IMR-90 (cell line): ENCODE measurements around the gene GSG1. TPM values are rescaled to one million over a fixed set of nuclear protein-coding genes. Genes with fewer than 3 reads are reported as not detected.
A peak's percentile ranks its signal among the peaks of the same experiment; 100 is the strongest.

Source experiments
- ATAC-seq: fragments of 200-7000 bp; cut with Tn5 transposase; 2 replicates; pipeline ENCODE4 v1.9.1; 2020; ENCODE audit warnings: low read depth, mild to moderate bottlenecking, moderate library complexity
- BruUV-seq: library from RNA; stranded (reverse); fragments of 400-500 nt; replicated peaks from 2 replicates; lab custom pipeline; 2021; lab: Mats Ljungman, UMichigan
- CTCF ChIA-PET: fragments of 300-600 bp; formaldehyde crosslinking; extraction: SDS; loops from one replicate; lab custom pipeline; 2021; ENCODE audit warnings: antibody characterized with exemption; lab: Yijun Ruan, JAX
- POLR2A ChIA-PET: fragments of 300-600 bp; sonication (Branson Sonifier 250); formaldehyde crosslinking; loops from one replicate; lab custom pipeline; 2022; ENCODE audit warnings: antibody characterized with exemption; ENCODE audit not compliant: unreplicated experiment; lab: Charles Lee
- DNase-seq: peaks from one replicate; pipeline ENCODE4 v3.0.0; 2013
- H2AFZ ChIP-seq: replicated peaks from 2 replicates; pipeline ENCODE3; 2013; ENCODE audit warnings: low read length, mild to moderate bottlenecking; ENCODE audit not compliant: poor library complexity
- H2AK5ac ChIP-seq: 2 replicates; pipeline ENCODE4 v1.6.1; 2013; ENCODE audit warnings: low read depth, low read length, inconsistent platforms
- H2AK9ac ChIP-seq: replicated peaks from 2 replicates; pipeline ENCODE3; 2013; ENCODE audit warnings: mild to moderate bottlenecking, low read depth, low read length, moderate library complexity; ENCODE audit not compliant: poor library complexity
- H2BK120ac ChIP-seq: 2 replicates; pipeline ENCODE4 v1.6.1; 2013; ENCODE audit warnings: low read depth, low read length, inconsistent platforms
- H2BK15ac ChIP-seq: 3 replicates; pipeline ENCODE4 v1.6.1; 2013; ENCODE audit warnings: low read depth, low read length, inconsistent platforms
- H2BK20ac ChIP-seq: 2 replicates; pipeline ENCODE4 v1.6.1; 2013; ENCODE audit warnings: low read depth, mild to moderate bottlenecking, inconsistent platforms, low read length, moderate library complexity
- H2BK5ac ChIP-seq: 2 replicates; pipeline ENCODE4 v1.6.1; 2013; ENCODE audit warnings: mild to moderate bottlenecking, low read depth, low read length, inconsistent platforms; ENCODE audit not compliant: poor library complexity, severe bottlenecking
- H3K14ac ChIP-seq: replicated peaks from 2 replicates; pipeline ENCODE4 v1.6.1; 2013; ENCODE audit warnings: low read depth, low read length, inconsistent platforms
- H3K18ac ChIP-seq: 2 replicates; pipeline ENCODE4 v1.6.1; 2013; ENCODE audit warnings: low read depth, low read length, control low read depth
- H3K23ac ChIP-seq: 2 replicates; pipeline ENCODE4 v1.6.1; 2013; ENCODE audit warnings: low read depth, low read length, inconsistent platforms
- H3K27ac ChIP-seq: 2 replicates; pipeline ENCODE4 v1.5.1; 2013; ENCODE audit warnings: mild to moderate bottlenecking, control low read depth, low read length; ENCODE audit not compliant: insufficient read depth
- H3K27me3 ChIP-seq: 2 replicates; pipeline ENCODE4 v1.6.1; 2013; ENCODE audit warnings: low read length; ENCODE audit not compliant: control insufficient read depth, insufficient read depth
- H3K36me3 ChIP-seq: 2 replicates; pipeline ENCODE4 v1.6.1; 2013; ENCODE audit warnings: low read length, mixed read lengths; ENCODE audit not compliant: control insufficient read depth, insufficient read depth
- H3K4ac ChIP-seq: 2 replicates; pipeline ENCODE4 v1.6.1; 2013; ENCODE audit warnings: low read depth, low read length, inconsistent platforms
- H3K4me1 ChIP-seq: 2 replicates; pipeline ENCODE4 v1.6.1; 2013; ENCODE audit warnings: low read length, mixed read lengths; ENCODE audit not compliant: control insufficient read depth, insufficient read depth
- H3K4me2 ChIP-seq: 2 replicates; pipeline ENCODE4 v1.6.1; 2013; ENCODE audit warnings: low read depth, mild to moderate bottlenecking, control low read depth, low read length, moderate library complexity
- H3K4me3 ChIP-seq: 2 replicates; pipeline ENCODE4 v1.5.1; 2013; ENCODE audit warnings: low read depth, mild to moderate bottlenecking, control low read depth, low read length, moderate library complexity; ENCODE audit not compliant: insufficient read depth
- H3K56ac ChIP-seq: 2 replicates; pipeline ENCODE4 v1.6.1; 2013; ENCODE audit warnings: low read length, inconsistent platforms; ENCODE audit not compliant: insufficient read depth; ENCODE audit errors: extremely low read depth
- H3K79me1 ChIP-seq, 2 experiments: 2 replicates each; pipeline ENCODE4 v1.6.1; 2013; ENCODE audit warnings: low read length in 2 of 2, inconsistent platforms in 1 of 2, low read depth in 1 of 2
- H3K9ac ChIP-seq: 2 replicates; pipeline ENCODE4 v1.6.1; 2013; ENCODE audit warnings: low read depth, low read length, control low read depth
- H3K9me1 ChIP-seq: 2 replicates; pipeline ENCODE4 v1.6.1; 2013; ENCODE audit warnings: low read length, inconsistent platforms; ENCODE audit not compliant: insufficient read depth
- H3K9me3 ChIP-seq: 2 replicates; pipeline ENCODE4 v1.6.1; 2013; ENCODE audit warnings: low read length; ENCODE audit not compliant: control insufficient read depth, insufficient read depth
- H4K20me1 ChIP-seq: 2 replicates; pipeline ENCODE4 v1.6.1; 2013; ENCODE audit warnings: low read length, inconsistent platforms; ENCODE audit not compliant: insufficient read depth
- H4K5ac ChIP-seq: 2 replicates; pipeline ENCODE4 v1.6.1; 2013; ENCODE audit warnings: mild to moderate bottlenecking, low read depth, low read length, control low read depth
- H4K8ac ChIP-seq, 2 experiments: 2 replicates each; pipeline ENCODE4 v1.6.1; 2013; ENCODE audit warnings: low read depth in 2 of 2, low read length in 2 of 2, control low read depth in 1 of 2, inconsistent platforms in 1 of 2
- H4K91ac ChIP-seq: 2 replicates; pipeline ENCODE4 v1.6.1; 2013; ENCODE audit warnings: low read depth, low read length, inconsistent platforms; ENCODE audit not compliant: insufficient read depth
- BHLHE40 ChIP-seq: fragments of 150-350 bp; IDR thresholded peaks from 2 replicates; pipeline ENCODE4 v1.6.1; 2016; ENCODE audit warnings: mild to moderate bottlenecking, low read depth, low read length
- CHD1 ChIP-seq: IDR thresholded peaks from 2 replicates; pipeline ENCODE4 v1.6.1; 2012; ENCODE audit warnings: low read depth, low read length, improper control_type of control experiment
- FOS ChIP-seq: fragments of 150-350 bp; IDR thresholded peaks from 2 replicates; pipeline ENCODE4 v1.6.1; 2016; ENCODE audit warnings: low read depth, low read length
- MAZ ChIP-seq: IDR thresholded peaks from 2 replicates; pipeline ENCODE4 v1.6.1; 2012; ENCODE audit warnings: low read depth, mild to moderate bottlenecking, low read length, improper control_type of control experiment, moderate library complexity, borderline replicate concordance
- MXI1 ChIP-seq: IDR thresholded peaks from 2 replicates; pipeline ENCODE4 v1.6.1; 2012; ENCODE audit warnings: low read depth, mild to moderate bottlenecking, low read length, moderate library complexity, borderline replicate concordance
- NFE2L2 ChIP-seq: fragments of 150-350 bp; IDR thresholded peaks from 2 replicates; pipeline ENCODE4 v1.6.1; 2016; ENCODE audit warnings: low read depth, mild to moderate bottlenecking, low read length
- RAD21 ChIP-seq: IDR thresholded peaks from 2 replicates; pipeline ENCODE4 v1.6.1; 2012; ENCODE audit warnings: low read length, improper control_type of control experiment
- RFX5 ChIP-seq: IDR thresholded peaks from 2 replicates; pipeline ENCODE4 v1.8.0; 2012; ENCODE audit warnings: low read depth, mild to moderate bottlenecking, low read length, moderate library complexity
- SMC3 ChIP-seq: fragments of 150-350 bp; IDR thresholded peaks from 2 replicates; pipeline ENCODE4 v1.6.1; 2016; ENCODE audit warnings: low read depth, mild to moderate bottlenecking, antibody characterized with exemption, low read length, moderate library complexity
- WGBS, 2 experiments: methylation state at CpG; one replicate each; pipeline versions ENCODE4 v1.1.5 to v1.1.7; 2013; ENCODE audit warnings: missing lambda C conversion rate in 2 of 2; ENCODE audit not compliant: insufficient read length in 1 of 2; ENCODE audit errors: extremely low coverage in 2 of 2; 5-methylcytosine and 5-hydroxymethylcytosine counted together
- dilution Hi-C: fragments of 300-500 bp; cut with HindIII; formaldehyde crosslinking; loops from one replicate; pipeline ENCODE4 v1.14.3; 2018; ENCODE audit warnings: low sequenced_read_pairs; ENCODE audit not compliant: unreplicated experiment
- in situ Hi-C: fragments of 300-500 bp; cut with MboI; formaldehyde crosslinking; loops from 3 replicates; pipeline ENCODE4 v1.14.3; 2019; ENCODE audit warnings: low sequenced_read_pairs, inconsistent platforms, mixed read lengths
- intact Hi-C: fragments of 100-400 bp; cut with micrococcal nuclease; formaldehyde crosslinking; loops from 2 replicates; pipeline ENCODE4 v1.10.0; 2022
- polyA plus RNA-seq, 3 experiments: library from polyadenylated mRNA; depleted of rRNA; stranded (reverse); fragments of >200 nt; gene quantifications; 2 replicates each; pipeline ENCODE4 v1.2.3, GENCODE V29; 2012; ENCODE audit warnings: low replicate concordance in 1 of 3
- total RNA-seq: library from RNA; depleted of rRNA; stranded (reverse); fragments of >200 nt; gene quantifications from 2 replicates; pipeline ENCODE4 v1.2.3, GENCODE V29; 2012
- TF ChIP-seq, protein P1 (sequence below): fragments of 150-350 bp; IDR thresholded peaks from 2 replicates; pipeline ENCODE4 v1.6.1; 2017; ENCODE audit warnings: mild to moderate bottlenecking, antibody characterized with exemption, low read length, low read depth
- TF ChIP-seq, protein P2 (sequence below): conservative IDR thresholded peaks from 2 replicates; pipeline ENCODE4 v1.5.1; 2012; ENCODE audit warnings: mild to moderate bottlenecking, low read depth, low read length, improper control_type of control experiment
- TF ChIP-seq, protein P3 (sequence below): fragments of 150-350 bp; IDR thresholded peaks from 2 replicates; pipeline ENCODE4 v1.6.1; 2016; ENCODE audit warnings: low read depth, mild to moderate bottlenecking, low read length, moderate library complexity, borderline replicate concordance

The GSG1 gene
- total and polyA plus RNA-seq, 2 of the 4 experiments (the other 2 are of a cell fraction): 1.8 to 2.9 TPM

DNA sequence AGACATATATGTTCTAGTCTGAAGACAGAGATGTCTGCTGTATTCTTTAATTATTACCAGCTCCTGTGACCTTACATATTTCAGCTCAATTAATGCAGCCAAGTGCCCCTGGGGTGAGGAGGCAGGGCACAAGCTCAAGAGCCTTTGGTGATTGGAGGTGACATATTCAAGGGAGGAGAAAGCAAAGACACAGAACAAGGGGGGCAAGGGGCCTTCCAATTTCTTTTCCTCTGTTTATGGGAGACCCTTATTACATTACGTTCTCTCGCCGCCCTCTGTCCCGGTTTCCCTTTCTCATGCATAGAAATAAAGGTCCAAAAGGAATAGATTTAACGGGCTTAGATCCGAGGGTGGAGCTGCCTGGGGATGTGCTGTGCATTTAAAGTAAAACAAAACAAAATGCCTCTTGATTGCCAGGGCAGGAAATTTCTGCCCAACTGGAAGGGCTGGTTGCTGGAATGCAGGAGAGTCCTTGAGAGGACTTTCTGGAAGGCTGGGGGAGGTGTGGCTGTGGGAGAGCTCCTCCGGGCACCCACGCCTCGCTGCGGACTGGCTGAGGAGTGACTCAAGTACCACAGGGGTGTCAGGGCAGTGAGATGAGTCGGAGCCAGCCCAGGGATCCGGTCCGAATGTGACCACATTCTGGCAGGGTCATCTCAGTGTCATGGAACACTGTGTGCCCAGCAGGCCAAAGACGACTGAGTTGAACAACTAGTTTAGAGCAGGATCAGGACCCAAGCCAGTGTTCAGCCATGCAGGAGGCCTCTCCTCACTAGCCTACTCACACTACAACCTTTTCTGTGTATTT, 32.1 kb upstream of the GSG1 start:
- Histone ChIP-seq H3K4me2 (peak overlapping the region; percentile 55; the same call in 1 of the 2 replicates), H3K18ac (peak overlapping the region; percentile 27; the same call in 1 of the 2 replicates), H3K9me3 (no peaks in the 10 kb centered on the region; the same call in 1 of the 2 replicates), H3K9ac (no peak overlapping the region), H3K56ac (no peak overlapping the region), H3K27ac (no peak overlapping the region), H2AK5ac (peak overlapping the region; percentile 50; the same call in 1 of the 2 replicates), H3K23ac (peak overlapping the region; percentile 76; the same call in 1 of the 2 replicates), H4K8ac (peak overlapping the region in 1 of 2 experiments; percentile 20; a peak in 2 of 4 replicates), H3K4me1 (peaks cover 10% of the 10 kb centered on the region), H2BK20ac (peak overlapping the region; percentile 67; the same call in 1 of the 2 replicates), H3K4me3 (no peak overlapping the region), H2AK9ac (peak overlapping the region; percentile 55), H2AFZ (peak overlapping the region; percentile 84), H3K36me3 (no peaks in the 10 kb centered on the region), H4K20me1 (no peaks in the 10 kb centered on the region), H3K14ac (peak overlapping the region; percentile 74; the same call in 1 of the 2 replicates), H4K91ac (peak overlapping the region; percentile 9; the same call in 1 of the 2 replicates), H2BK15ac (peak overlapping the region; percentile 59; the same call in 2 of the 3 replicates), H2BK5ac (peak overlapping the region; percentile 55), H2BK120ac (peak overlapping the region; percentile 4; the same call in 1 of the 2 replicates), H3K79me1 (no peaks in the 10 kb centered on the region), H3K4ac (peak overlapping the region; percentile 44), H4K5ac (peak overlapping the region; percentile 47), H3K27me3 (no peaks in the 10 kb centered on the region), H3K9me1 (no peaks in the 10 kb centered on the region)
- in situ Hi-C loops (no loop called here), dilution Hi-C loops (no loop called here), intact Hi-C loops (no loop called here)
- WGBS, 2 experiments: 45% methylated on average over 2 of the region's 14 CpGs; no CpG with 5 or more reads in 1 of the 2 experiments
- CTCF ChIA-PET: interaction anchor here (1.2 kb wide), 1 partner anchor 76 kb away, joined by 3 read pairs; no protein-coding TSS in a partner anchor
- no TSS peak for BruUV-seq
- DNase-seq (peak; percentile 83), ATAC-seq (peak; percentile 98)
- POLR2A ChIA-PET: no interaction called here
- peak; percentile 69 for TF ChIP-seq BHLHE40
- TF ChIP-seq NFE2L2: no peak
- TF ChIP-seq RAD21: peak; percentile 48
- TF ChIP-seq, protein P1, sequence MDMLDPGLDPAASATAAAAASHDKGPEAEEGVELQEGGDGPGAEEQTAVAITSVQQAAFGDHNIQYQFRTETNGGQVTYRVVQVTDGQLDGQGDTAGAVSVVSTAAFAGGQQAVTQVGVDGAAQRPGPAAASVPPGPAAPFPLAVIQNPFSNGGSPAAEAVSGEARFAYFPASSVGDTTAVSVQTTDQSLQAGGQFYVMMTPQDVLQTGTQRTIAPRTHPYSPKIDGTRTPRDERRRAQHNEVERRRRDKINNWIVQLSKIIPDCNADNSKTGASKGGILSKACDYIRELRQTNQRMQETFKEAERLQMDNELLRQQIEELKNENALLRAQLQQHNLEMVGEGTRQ: no peak
- TF ChIP-seq MXI1: no peak
- TF ChIP-seq, protein P2, sequence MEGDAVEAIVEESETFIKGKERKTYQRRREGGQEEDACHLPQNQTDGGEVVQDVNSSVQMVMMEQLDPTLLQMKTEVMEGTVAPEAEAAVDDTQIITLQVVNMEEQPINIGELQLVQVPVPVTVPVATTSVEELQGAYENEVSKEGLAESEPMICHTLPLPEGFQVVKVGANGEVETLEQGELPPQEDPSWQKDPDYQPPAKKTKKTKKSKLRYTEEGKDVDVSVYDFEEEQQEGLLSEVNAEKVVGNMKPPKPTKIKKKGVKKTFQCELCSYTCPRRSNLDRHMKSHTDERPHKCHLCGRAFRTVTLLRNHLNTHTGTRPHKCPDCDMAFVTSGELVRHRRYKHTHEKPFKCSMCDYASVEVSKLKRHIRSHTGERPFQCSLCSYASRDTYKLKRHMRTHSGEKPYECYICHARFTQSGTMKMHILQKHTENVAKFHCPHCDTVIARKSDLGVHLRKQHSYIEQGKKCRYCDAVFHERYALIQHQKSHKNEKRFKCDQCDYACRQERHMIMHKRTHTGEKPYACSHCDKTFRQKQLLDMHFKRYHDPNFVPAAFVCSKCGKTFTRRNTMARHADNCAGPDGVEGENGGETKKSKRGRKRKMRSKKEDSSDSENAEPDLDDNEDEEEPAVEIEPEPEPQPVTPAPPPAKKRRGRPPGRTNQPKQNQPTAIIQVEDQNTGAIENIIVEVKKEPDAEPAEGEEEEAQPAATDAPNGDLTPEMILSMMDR: peak; percentile 42
- TF ChIP-seq SMC3: peak; percentile 40
- TF ChIP-seq CHD1: no peak
- peak; percentile 67 for TF ChIP-seq FOS
- no peak for TF ChIP-seq RFX5
- TF ChIP-seq MAZ: peak; percentile 49; the same call in 1 of the 2 replicates
- TF ChIP-seq, protein P3, sequence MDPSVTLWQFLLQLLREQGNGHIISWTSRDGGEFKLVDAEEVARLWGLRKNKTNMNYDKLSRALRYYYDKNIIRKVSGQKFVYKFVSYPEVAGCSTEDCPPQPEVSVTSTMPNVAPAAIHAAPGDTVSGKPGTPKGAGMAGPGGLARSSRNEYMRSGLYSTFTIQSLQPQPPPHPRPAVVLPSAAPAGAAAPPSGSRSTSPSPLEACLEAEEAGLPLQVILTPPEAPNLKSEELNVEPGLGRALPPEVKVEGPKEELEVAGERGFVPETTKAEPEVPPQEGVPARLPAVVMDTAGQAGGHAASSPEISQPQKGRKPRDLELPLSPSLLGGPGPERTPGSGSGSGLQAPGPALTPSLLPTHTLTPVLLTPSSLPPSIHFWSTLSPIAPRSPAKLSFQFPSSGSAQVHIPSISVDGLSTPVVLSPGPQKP: no peak
